ENCODE results near the gene ATP11B.
"Not testable (repeated sequence)": the region's sequence is repeated elsewhere in the genome, so short reads cannot be mapped to it uniquely, and the experiment has no call there.

Gene ATP11B

GRCh38 chr3:182843478-182843877, 50.2 kb downstream of the ATP11B start:
- DNase-seq: no peak

GRCh38 chr3:182848906-182849305, 55.6 kb downstream of the ATP11B start:
- DNase-seq: no peak

- no peak for DNase-seq
Observed at GRCh38 chr3:182855076-182855475, 61.8 kb downstream of the ATP11B start.

GRCh38 chr3:182861348-182861747, 68.0 kb downstream of the ATP11B start:
- no peak for DNase-seq

- no peak for DNase-seq
Observed at GRCh38 chr3:182862159-182862860, 69.0 kb downstream of the ATP11B start.

GRCh38 chr3:182869059-182869458, 75.8 kb downstream of the ATP11B start:
- DNase-seq: no peak

- not testable (repeated sequence) for DNase-seq
Observed at GRCh38 chr3:182870917-182871316, 77.6 kb downstream of the ATP11B start.

GRCh38 chr3:182879031-182879611, 85.8 kb downstream of the ATP11B start:
- DNase-seq: no peak

GRCh38 chr3:182886497-182886896, 93.2 kb downstream of the ATP11B start:
- no peak for DNase-seq

GRCh38 chr3:182889948-182890629, 96.8 kb downstream of the ATP11B start:
- DNase-seq: no peak

GRCh38 chr3:182891364-182891763, 98.1 kb downstream of the ATP11B start:
- DNase-seq: no peak

- DNase-seq: no peak
Observed at GRCh38 chr3:182892226-182892625, 98.9 kb downstream of the ATP11B start.

GRCh38 chr3:182895513-182896112, 102.3 kb downstream of the ATP11B start:
- DNase-seq: no peak

GRCh38 chr3:182896553-182896952, 103.2 kb downstream of the ATP11B start:
- no peak for DNase-seq

- DNase-seq: no peak
Observed at GRCh38 chr3:182902236-182902635, 108.9 kb downstream of the ATP11B start.

- DNase-seq: no peak
Observed at GRCh38 chr3:182904164-182904563, 110.9 kb downstream of the ATP11B start.

- no peak for DNase-seq
Observed at GRCh38 chr3:182905623-182906022, 112.3 kb downstream of the ATP11B start.

- no peak for DNase-seq
Observed at GRCh38 chr3:182906036-182906435, 112.7 kb downstream of the ATP11B start.

- peak; percentile 3 for DNase-seq
Observed at GRCh38 chr3:182908471-182908870, 115.2 kb downstream of the ATP11B start.

- DNase-seq: no peak
Observed at GRCh38 chr3:182909318-182910040, 116.2 kb downstream of the ATP11B start.

GRCh38 chr3:182910936-182911781, 117.9 kb downstream of the ATP11B start:
- no peak for DNase-seq

- DNase-seq: no peak
Observed at GRCh38 chr3:182911782-182912111, 118.4 kb downstream of the ATP11B start.
